HepG2 (cell line): ENCODE results near the gene LCAT. TPM values are rescaled to one million over a fixed set of nuclear protein-coding genes. Genes with fewer than 3 reads are reported as not detected.

ENCODE experiments used
- AHR ChIP-seq: IDR thresholded peaks from 2 replicates; pipeline ENCODE4 v1.6.1; 2018; ENCODE audit warnings: missing genetic modification reagents, missing compliant biosample characterization
- ARID2 ChIP-seq: sonication (generic); formaldehyde crosslinking; IDR thresholded peaks from 2 replicates; pipeline ENCODE4 v1.8.1; 2022; ENCODE audit warnings: mild to moderate bottlenecking, missing genetic modification reagents, borderline replicate concordance
- BCLAF1 ChIP-seq: fragments of 450-650 bp; IDR thresholded peaks from 2 replicates; pipeline ENCODE4 v1.6.1; 2017; ENCODE audit warnings: mild to moderate bottlenecking
- GPN1 ChIP-seq: sonication (generic); formaldehyde crosslinking; IDR thresholded peaks from 2 replicates; pipeline ENCODE4 v1.5.1; 2020; ENCODE audit warnings: missing genetic modification reagents, borderline replicate concordance
- GRHL1 ChIP-seq: sonication (generic); formaldehyde crosslinking; conservative IDR thresholded peaks from 2 replicates; pipeline ENCODE4 v1.8.0; 2022; ENCODE audit warnings: missing genetic modification reagents
- HMG20A ChIP-seq: IDR thresholded peaks from 2 replicates; pipeline ENCODE4 v1.6.1; 2016; ENCODE audit warnings: borderline replicate concordance
- HOMEZ ChIP-seq: IDR thresholded peaks from 2 replicates; pipeline ENCODE4 v1.6.1; 2016; ENCODE audit warnings: low read depth
- RFX5 ChIP-seq: IDR thresholded peaks from 2 replicates; pipeline ENCODE4 v1.6.1; 2011; ENCODE audit warnings: low read depth, low read length, improper control_type of control experiment
- SNAPC5 ChIP-seq: sonication (generic); formaldehyde crosslinking; IDR thresholded peaks from 2 replicates; pipeline ENCODE4 v1.8.1; 2023; ENCODE audit warnings: mild to moderate bottlenecking, missing genetic modification reagents, borderline replicate concordance
- TBL1XR1 ChIP-seq: fragments of 150-350 bp; IDR thresholded peaks from 2 replicates; pipeline ENCODE4 v1.6.1; 2014; ENCODE audit warnings: borderline replicate concordance, low read length; ENCODE audit not compliant: partially characterized antibody
- TBP ChIP-seq: sonication (generic); formaldehyde crosslinking; IDR thresholded peaks from 2 replicates; pipeline ENCODE4 v1.5.0; 2020; ENCODE audit warnings: missing genetic modification reagents
- TSC22D2 ChIP-seq: sonication (generic); formaldehyde crosslinking; IDR thresholded peaks from 2 replicates; pipeline ENCODE4 v1.5.1; 2020; ENCODE audit warnings: missing genetic modification reagents, mild to moderate bottlenecking, borderline replicate concordance
- YY1 ChIP-seq: IDR thresholded peaks from 2 replicates; pipeline ENCODE4 v1.6.1; 2011; ENCODE audit warnings: low read length, low read depth, moderate library complexity, mild to moderate bottlenecking; ENCODE audit not compliant: insufficient read depth, insufficient replicate concordance
- ZBTB3 ChIP-seq: sonication (generic); formaldehyde crosslinking; IDR thresholded peaks from 2 replicates; pipeline ENCODE4 v1.4.0; 2020; ENCODE audit warnings: low read depth, mild to moderate bottlenecking, moderate library complexity, missing genetic modification reagents, borderline replicate concordance
- ZFX ChIP-seq: sonication (generic); formaldehyde crosslinking; IDR thresholded peaks from 2 replicates; pipeline ENCODE4 v1.4.0; 2020; ENCODE audit warnings: mild to moderate bottlenecking, low read depth, missing genetic modification reagents, moderate library complexity
- ZNF180 ChIP-seq: sonication (generic); formaldehyde crosslinking; IDR thresholded peaks from 2 replicates; pipeline ENCODE4 v1.4.0; 2020; ENCODE audit warnings: low read depth, missing genetic modification reagents, borderline replicate concordance
- ZNF232 ChIP-seq: sonication (generic); formaldehyde crosslinking; IDR thresholded peaks from 2 replicates; pipeline ENCODE4 v1.4.0; 2020; ENCODE audit warnings: missing genetic modification reagents, borderline replicate concordance
- ZNF33A ChIP-seq: sonication (generic); formaldehyde crosslinking; IDR thresholded peaks from 2 replicates; pipeline ENCODE4 v1.5.1; 2020; ENCODE audit warnings: missing genetic modification reagents, mild to moderate bottlenecking, moderate library complexity, borderline replicate concordance
- ZNF33B ChIP-seq: sonication (generic); formaldehyde crosslinking; IDR thresholded peaks from 2 replicates; pipeline ENCODE4 v1.5.1; 2020; ENCODE audit warnings: mild to moderate bottlenecking, missing genetic modification reagents
- ZNF552 ChIP-seq: sonication (generic); formaldehyde crosslinking; IDR thresholded peaks from 2 replicates; pipeline ENCODE4 v1.9.0; 2022; ENCODE audit warnings: missing genetic modification reagents, mild to moderate bottlenecking, borderline replicate concordance
- ZNF772 ChIP-seq: sonication (generic); formaldehyde crosslinking; IDR thresholded peaks from 2 replicates; pipeline ENCODE4 v1.5.0; 2020; ENCODE audit warnings: mild to moderate bottlenecking, missing genetic modification reagents
- polyA plus RNA-seq, 8 experiments: library from polyadenylated mRNA; depleted of rRNA in 3 of 8; stranded (reverse) in 7 of 8; unstranded in 1 of 8; fragments of >200 nt; fragmentation: Illumina TruSeq in 4 of 8; extraction: Trizol in 4 of 8; gene quantifications; 2 replicates each; pipeline versions ENCODE4 v1.2.1 to v1.2.3, GENCODE V29; 2011 to 2016; ENCODE audit warnings: low read depth in 4 of 8, missing spikeins in 1 of 8, mixed read lengths in 1 of 8; ENCODE audit not compliant: insufficient read depth in 1 of 8
- total RNA-seq, 5 experiments: library from RNA; depleted of rRNA; stranded (reverse); fragments of >200 nt; fragmentation: Illumina TruSeq; extraction: Trizol; gene quantifications; 2 replicates each; pipeline ENCODE4 v1.2.3, GENCODE V29; 2016; ENCODE audit warnings: low read depth in 1 of 5

Gene LCAT
- total and polyA plus RNA-seq, 2 of the 13 experiments (the other 11 are each of a cell fraction or from before 2014, with no cell fraction given), result 36.1 to 38.9 TPM

- TF ChIP-seq TBP (CRISPR knock-in tag) (no peak), ZNF180 (CRISPR knock-in tag) (no peak), SNAPC5 (no peak), GPN1 (no peak), HMG20A (peak; percentile 41; the same call in 1 of the 2 replicates), ZNF552 (CRISPR knock-in tag) (no peak), ZFX (CRISPR knock-in tag) (peak; percentile 92), TBL1XR1 (no peak), AHR (CRISPR knock-in tag) (peak; percentile 48; the same call in 1 of the 2 replicates), ZNF33A (no peak), BCLAF1 (no peak), ZNF33B (CRISPR knock-in tag) (no peak), ZNF772 (CRISPR knock-in tag) (no peak; the same call in 1 of the 2 replicates), ZNF232 (CRISPR knock-in tag) (no peak), ARID2 (no peak), RFX5 (no peak), TSC22D2 (CRISPR knock-in tag) (peak; percentile 57; the same call in 1 of the 2 replicates), HOMEZ (CRISPR knock-in tag) (peak; percentile 49; the same call in 1 of the 2 replicates), YY1 (peak; percentile 69), ZBTB3 (CRISPR knock-in tag) (no peak), GRHL1 (no peak)
Observed at GRCh38 chr16:67993207-67994039, 49.5 kb upstream of the LCAT start (continued).
